ENCODE data around the gene BBOF1. TPM values are rescaled to one million over a fixed set of nuclear protein-coding genes. Genes with fewer than 3 reads are reported as not detected.

Gene BBOF1, protein sequence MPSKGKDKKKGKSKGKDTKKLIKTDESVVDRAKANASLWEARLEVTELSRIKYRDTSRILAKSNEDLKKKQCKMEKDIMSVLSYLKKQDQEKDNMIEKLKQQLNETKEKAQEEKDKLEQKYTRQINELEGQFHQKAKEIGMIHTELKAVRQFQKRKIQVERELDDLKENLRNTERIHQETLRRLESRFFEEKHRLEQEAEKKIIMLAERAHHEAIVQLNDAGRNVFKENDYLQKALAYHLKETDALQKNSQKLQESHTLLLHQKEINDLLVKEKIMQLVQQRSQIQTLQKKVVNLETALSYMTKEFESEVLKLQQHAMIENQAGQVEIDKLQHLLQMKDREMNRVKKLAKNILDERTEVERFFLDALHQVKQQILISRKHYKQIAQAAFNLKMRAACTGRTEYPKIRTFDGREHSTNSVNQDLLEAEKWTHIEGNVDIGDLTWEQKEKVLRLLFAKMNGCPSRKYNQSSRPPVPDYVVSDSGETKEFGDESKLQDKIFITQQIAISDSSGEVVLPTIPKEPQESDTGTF
- total RNA-seq, result 0.47 and 1.9 TPM in 2 replicates

DNA sequence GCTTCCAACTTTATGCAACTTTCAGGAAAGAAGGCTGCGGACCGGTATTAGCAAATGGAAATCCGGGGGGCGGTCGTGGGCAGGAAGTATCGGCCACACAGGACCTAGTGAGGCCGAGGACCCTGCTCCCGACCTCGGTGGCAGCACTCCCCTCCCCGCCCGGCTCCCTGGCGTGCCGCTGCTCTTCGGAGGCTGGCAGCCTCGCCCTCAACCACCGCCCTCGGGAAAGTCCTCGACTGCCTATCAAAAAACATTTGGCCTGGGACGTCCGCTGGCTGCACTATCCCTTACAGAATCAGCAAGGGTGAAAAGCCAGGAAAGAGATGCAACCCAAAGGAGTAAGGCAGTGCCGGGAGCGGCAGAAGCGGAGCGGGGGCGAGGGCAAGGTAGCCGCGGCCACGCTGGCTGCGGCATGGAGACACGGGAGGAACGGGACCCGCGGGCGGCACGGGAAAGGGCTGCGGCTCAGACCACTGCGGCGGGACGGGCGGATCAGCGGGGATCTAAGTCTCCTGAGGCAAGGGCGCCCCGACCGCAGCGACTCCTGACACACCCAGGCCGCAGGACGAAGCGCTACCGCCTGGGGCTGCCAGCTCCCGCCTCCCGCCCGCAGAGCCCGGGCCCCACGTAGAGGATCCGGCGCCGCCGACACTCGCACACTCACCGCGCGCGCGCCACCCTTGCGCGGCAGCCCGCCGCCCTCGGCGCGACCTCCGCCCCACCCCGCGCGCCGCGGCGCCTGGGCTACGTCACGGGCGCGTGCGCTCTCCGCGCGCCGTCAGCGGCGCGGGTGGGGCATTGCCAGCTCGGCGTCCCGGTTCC lies at the start of gene BBOF1, which contains the start of gene ENTPD5:
BBOF1 (plus strand) TSS at position 764 of the 822 bp plus-strand sequence. CDS start 130 bp downstream, outside the sequence.
ENTPD5 (minus strand) TSS at position 703 of the 822 bp plus-strand sequence. CDS start 31,186 bp downstream, outside the sequence.

DNA sequence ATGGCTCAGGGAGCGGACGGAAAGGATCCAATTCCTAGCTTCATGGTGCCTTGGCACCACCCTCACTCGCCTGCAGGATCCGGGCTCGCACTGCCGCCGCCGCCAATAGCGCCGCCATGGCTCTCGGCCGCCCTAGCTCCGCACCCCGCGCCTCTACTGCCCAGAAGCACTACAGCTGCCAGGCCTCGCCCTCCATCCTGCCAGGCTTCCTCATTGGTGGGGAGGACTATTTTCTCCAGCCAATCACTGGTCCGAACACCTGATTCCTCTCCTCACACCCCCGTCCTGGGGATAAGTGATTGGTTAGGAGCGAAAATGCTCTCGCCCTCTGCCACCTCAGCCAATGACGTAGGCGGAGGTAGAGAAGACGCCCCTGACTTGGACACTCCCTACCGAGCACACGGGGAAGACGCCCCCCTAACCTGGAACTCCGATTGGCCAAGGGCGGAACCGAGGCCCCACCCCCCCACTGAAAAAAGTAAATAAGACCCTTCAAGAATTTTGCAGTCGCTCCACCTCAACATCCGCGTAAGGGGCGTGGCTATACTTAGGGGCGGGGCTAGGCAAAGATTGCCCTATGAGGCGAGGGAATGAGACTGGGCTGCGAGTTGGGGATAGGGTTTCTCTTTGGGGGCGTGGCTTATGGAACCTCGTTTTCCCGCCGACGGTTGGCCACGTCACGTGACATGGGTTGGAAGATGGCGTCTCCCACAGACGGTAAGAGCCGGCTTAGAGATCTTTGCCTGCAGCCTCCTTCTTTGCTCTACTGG lies 65.3 kb downstream of the BBOF1 start, which contains the start of the genes ALDH6A1 and LIN52:
ALDH6A1 (minus strand) TSS at position 177 of the 770 bp plus-strand sequence; CDS start at position 118, 59 bp downstream.
LIN52 (plus strand) TSS at position 680 of the 770 bp plus-strand sequence; CDS start at position 699, 19 bp downstream.

Other genes with a start within 250 kb of the BBOF1 start
- 5.2 and 9.5 TPM in 2 replicates for gene PTGR2, start 167.5 kb upstream of the BBOF1 start, total RNA-seq
- gene ZNF410, start 132.5 kb upstream of the BBOF1 start, total RNA-seq, result 42.9 and 51.8 TPM in 2 replicates
- gene FAM161B, start 69.3 kb upstream of the BBOF1 start, total RNA-seq, result 1.6 TPM in 2 replicates
- 28.7 and 58.5 TPM in 2 replicates for gene COQ6, start 69.0 kb upstream of the BBOF1 start, total RNA-seq
- gene ENTPD5, start 61 bp upstream of the BBOF1 start, total RNA-seq, result 13.3 and 13.8 TPM in 2 replicates
- 9.4 and 11.9 TPM in 2 replicates for gene ALDH6A1, start 65.1 kb downstream of the BBOF1 start, total RNA-seq
- gene LIN52, start 65.6 kb downstream of the BBOF1 start, total RNA-seq, result 4.0 and 4.8 TPM in 2 replicates
- not detected in 2 replicates for gene VSX2, start 220.1 kb downstream of the BBOF1 start, total RNA-seq

Measured in hair follicular keratinocyte (primary cell).